Ascending aorta (tissue), 2 donors: ENCODE data around the gene TRIP6. TPM values are rescaled to one million over a fixed set of nuclear protein-coding genes. Genes with fewer than 3 reads are reported as not detected.
A peak's percentile ranks its signal among the peaks of the same experiment; 100 is the strongest.

Experiments used
- DNase-seq, 2 donors: peaks; one replicate each; pipeline ENCODE4 v3.0.0-alpha.2; 2019; ENCODE audit warnings: low spot score in 2 of 2
- H3K27ac ChIP-seq, 2 donors: fragments of 200-600 bp; sonication (generic); one replicate each; pipeline ENCODE4 v1.5.1; 2016 to 2017; ENCODE audit warnings: mild to moderate bottlenecking in 1 of 2
- H3K27me3 ChIP-seq: fragments of 200-600 bp; sonication (generic); one replicate; pipeline ENCODE4 v1.5.1; 2017
- H3K36me3 ChIP-seq, 2 donors: fragments of 200-600 bp; sonication (generic); one replicate each; pipeline ENCODE4 v1.5.1; 2016
- H3K4me1 ChIP-seq, 2 donors: fragments of 200-600 bp; sonication (generic); one replicate each; pipeline ENCODE4 v1.5.1; 2016 to 2017; ENCODE audit warnings: mild to moderate bottlenecking in 1 of 2
- H3K4me3 ChIP-seq, 2 donors: fragments of 200-600 bp; sonication (generic); one replicate each; pipeline ENCODE4 v1.5.1; 2016 to 2017; ENCODE audit warnings: mild to moderate bottlenecking in 1 of 2
- H3K9me3 ChIP-seq, 2 donors: fragments of 200-600 bp; sonication (generic); one replicate each; pipeline ENCODE4 v1.5.1; 2016
- intact Hi-C: fragments of 100-400 bp; cut with DNase I; formaldehyde crosslinking; loops from one replicate; pipeline ENCODE4 v1.15.1; 2023
- total RNA-seq: library from RNA; depleted of rRNA; stranded (reverse); fragments of >200 nt; gene quantifications from one replicate; pipeline ENCODE4 v1.1.0, GENCODE V29; 2016
- TF ChIP-seq, protein P1 (sequence below), 3 experiments: fragments of 200-600 bp in 2 of 3; fragments of 450-650 bp in 1 of 3; sonication (generic) in 2 of 3; IDR thresholded peaks; one replicate each; pipeline ENCODE4 v1.5.1; 2016 to 2019; ENCODE audit warnings: antibody characterized with exemption in 3 of 3, mild to moderate bottlenecking in 1 of 3, moderate library complexity in 1 of 3

The TRIP6 gene
- total RNA-seq, 1 donor from 2014 or later: 221 TPM

DNA sequence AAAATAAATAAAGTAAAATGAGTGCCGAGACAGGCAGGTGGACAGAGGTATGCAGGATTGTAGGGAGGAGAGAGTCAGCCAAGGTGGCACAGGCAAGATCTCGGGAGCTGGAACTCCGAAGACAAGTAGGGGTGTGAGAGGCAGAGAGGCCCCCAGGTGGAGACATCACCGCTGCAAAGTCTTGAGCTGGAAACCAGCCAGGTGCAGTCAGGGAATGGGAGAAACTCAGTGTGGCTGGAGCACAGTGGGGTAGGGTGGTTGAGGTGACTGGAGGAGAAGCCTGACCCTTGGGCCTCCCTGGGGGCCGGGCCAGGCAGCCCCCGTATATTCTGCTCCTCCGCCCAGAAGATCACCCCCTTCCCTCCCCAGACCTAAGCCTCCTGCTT, 44.1 kb upstream of the TRIP6 start:
- H3K4me1 ChIP-seq: peaks cover 0 to 3% of the 10 kb centered on the region in 2 donors
- no peak overlapping the region for H3K4me3 ChIP-seq
- H3K9me3 ChIP-seq: no peaks in the 10 kb centered on the region
- no peak for DNase-seq
- H3K27ac ChIP-seq: no peak overlapping the region
- peaks cover 5% of the 10 kb centered on the region for H3K27me3 ChIP-seq
- TF ChIP-seq, protein P1, sequence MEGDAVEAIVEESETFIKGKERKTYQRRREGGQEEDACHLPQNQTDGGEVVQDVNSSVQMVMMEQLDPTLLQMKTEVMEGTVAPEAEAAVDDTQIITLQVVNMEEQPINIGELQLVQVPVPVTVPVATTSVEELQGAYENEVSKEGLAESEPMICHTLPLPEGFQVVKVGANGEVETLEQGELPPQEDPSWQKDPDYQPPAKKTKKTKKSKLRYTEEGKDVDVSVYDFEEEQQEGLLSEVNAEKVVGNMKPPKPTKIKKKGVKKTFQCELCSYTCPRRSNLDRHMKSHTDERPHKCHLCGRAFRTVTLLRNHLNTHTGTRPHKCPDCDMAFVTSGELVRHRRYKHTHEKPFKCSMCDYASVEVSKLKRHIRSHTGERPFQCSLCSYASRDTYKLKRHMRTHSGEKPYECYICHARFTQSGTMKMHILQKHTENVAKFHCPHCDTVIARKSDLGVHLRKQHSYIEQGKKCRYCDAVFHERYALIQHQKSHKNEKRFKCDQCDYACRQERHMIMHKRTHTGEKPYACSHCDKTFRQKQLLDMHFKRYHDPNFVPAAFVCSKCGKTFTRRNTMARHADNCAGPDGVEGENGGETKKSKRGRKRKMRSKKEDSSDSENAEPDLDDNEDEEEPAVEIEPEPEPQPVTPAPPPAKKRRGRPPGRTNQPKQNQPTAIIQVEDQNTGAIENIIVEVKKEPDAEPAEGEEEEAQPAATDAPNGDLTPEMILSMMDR (IDR thresholded peaks at IDR 0.05): no peak
- intact Hi-C loops: no loop called here
- peaks cover 0 to 4% of the 10 kb centered on the region in 2 donors for H3K36me3 ChIP-seq

DNA sequence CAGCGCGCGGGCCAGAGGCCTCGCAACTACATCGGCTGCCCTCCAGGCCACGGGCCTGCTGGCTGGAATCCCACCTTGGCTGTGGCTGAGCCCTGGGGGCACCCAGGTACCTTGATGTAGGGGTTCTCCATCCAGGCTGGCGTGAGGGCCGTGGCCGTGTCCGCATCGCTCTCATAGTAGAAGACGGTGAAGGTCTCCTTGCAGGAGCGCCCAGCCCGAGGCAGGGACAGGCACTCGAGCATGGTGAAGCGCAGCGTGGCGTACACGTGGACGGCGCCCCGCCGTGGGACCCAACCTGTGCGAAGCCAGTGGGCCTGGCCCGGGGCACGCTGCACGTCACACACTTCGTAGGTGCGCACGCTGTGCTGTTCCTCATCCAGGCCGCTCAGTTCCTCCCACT, 43.7 kb upstream of the TRIP6 start:
- Histone ChIP-seq H3K27me3 (peaks cover 5% of the 10 kb centered on the region), H3K4me3 (no peak overlapping the region), H3K27ac (no peak overlapping the region), H3K4me1 (peaks cover 0 to 3% of the 10 kb centered on the region in 2 donors), H3K36me3 (peaks cover 0 to 4% of the 10 kb centered on the region in 2 donors), H3K9me3 (no peaks in the 10 kb centered on the region)
- intact Hi-C loops: no loop called here
- TF ChIP-seq, protein P1 (IDR thresholded peaks at IDR 0.05): no peak
- DNase-seq: no peak

DNA sequence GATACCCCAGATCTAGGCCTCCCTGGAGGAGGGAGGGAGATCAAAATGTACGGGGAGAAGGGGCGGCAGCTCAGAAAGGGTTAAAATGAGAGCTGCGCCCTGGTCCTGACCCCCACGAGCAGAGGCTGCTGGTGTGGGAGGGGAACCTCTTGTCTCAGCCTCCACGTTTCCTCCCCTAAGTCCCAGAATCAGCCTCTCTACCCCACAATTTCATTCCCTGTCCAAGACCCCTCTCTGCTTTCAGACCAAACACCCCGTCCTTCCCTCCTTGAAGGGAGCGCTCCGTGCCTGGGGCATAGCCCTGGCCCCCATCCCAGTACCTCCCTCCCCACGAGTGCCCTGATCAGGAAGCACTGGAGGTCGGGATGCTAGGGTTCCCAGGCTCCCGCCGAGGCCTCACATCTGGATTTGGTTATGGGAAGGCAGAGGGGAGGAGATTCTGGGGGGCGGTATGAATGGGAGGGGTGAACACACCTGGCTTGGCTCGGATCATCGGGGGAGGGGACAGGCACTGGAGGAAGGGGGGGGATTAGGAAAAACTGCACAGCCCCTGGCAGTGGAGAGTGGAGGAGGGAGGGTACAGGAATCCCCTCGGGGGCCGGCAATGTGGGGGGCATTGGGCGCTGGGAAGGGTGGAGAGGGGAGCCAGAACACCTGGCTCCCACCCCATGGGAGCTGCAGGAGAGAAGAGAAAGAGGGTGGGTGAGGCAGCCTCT, 42.5 kb upstream of the TRIP6 start:
- Histone ChIP-seq H3K27me3 (peaks cover 5% of the 10 kb centered on the region), H3K27ac (no peak overlapping the region), H3K9me3 (no peaks in the 10 kb centered on the region), H3K36me3 (peaks cover 0 to 4% of the 10 kb centered on the region in 2 donors), H3K4me1 (peaks cover 0 to 3% of the 10 kb centered on the region in 2 donors), H3K4me3 (peak overlapping the region; percentile 6 to 71)
- no peak for DNase-seq
- TF ChIP-seq, protein P1 (IDR thresholded peaks at IDR 0.05): no peak
- intact Hi-C loops: no loop called here

DNA sequence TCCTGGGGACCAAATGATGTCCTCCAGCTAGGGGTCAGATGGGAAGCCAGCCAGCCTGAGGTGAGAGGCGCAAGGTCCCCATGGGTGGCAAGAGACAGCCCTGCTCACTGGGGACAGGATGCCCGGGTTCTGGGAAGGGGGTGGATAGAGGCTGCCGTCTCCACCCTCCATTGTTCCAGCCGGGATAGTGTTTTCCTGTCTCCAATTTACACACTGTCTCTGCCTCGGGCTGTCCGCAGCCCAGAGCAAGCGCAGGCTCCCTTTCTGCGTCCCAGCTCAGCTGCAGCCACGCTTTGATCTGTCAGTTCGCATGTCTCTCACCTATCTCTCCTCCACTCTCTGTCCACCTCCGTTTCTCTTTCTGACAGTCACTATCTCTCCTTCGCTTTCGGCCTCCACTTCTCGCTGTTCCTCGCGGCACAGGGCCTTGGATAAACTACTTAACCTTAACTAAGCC, 41.9 kb upstream of the TRIP6 start:
- no peak for DNase-seq
- peak overlapping the region; percentile 71 to 78 for H3K4me3 ChIP-seq

DNA sequence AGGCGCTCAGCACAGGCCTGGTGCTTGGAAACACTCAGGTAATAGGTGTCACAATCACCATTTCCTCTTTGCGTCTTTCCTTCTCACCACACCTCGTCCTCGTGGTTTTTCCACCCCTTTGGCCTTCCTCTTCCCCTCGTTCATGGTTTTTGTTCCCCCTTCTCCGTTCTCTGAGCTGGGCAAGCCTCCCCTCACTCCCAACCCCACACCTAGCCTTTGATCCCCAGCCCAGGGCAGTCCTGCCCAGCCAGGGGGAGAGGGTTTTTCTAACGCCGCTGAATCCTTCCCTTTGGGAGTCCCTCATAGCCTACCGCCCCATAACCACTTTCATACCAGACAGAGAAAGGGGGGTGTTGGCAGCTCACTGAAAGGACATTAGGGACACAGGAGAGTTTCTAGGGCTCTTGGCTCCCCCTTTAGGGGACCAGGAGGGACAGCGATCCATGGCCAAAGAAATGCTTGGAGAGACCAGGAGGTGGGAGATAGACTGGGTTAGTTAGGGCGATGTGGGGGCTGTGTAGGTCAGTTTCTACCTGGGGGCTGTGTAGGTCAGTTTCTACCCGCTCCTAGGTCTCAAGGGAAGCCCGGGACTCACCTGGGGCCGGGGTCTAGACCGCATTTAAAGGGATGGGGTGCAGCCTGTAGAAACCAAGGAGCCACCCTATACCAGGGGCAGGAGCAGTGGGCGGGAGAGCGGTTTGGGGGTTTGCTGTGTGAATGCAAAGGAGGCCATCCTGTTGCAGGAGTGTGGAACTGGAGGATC, 41.3 kb upstream of the TRIP6 start:
- no peak for DNase-seq
- Histone ChIP-seq H3K4me1 (peaks cover 0 to 3% of the 10 kb centered on the region in 2 donors), H3K27me3 (peaks cover 5% of the 10 kb centered on the region), H3K27ac (no peak overlapping the region), H3K36me3 (peaks cover 0 to 4% of the 10 kb centered on the region in 2 donors), H3K4me3 (peak overlapping the region; percentile 71 to 78), H3K9me3 (no peaks in the 10 kb centered on the region)
- TF ChIP-seq, protein P1 (IDR thresholded peaks at IDR 0.05): no peak
- intact Hi-C loops: no loop called here

More for the DNA sequence above, 41.9 kb upstream of the TRIP6 start:
- H3K27ac ChIP-seq: no peak overlapping the region
- H3K9me3 ChIP-seq: no peaks in the 10 kb centered on the region
- peaks cover 5% of the 10 kb centered on the region for H3K27me3 ChIP-seq
- TF ChIP-seq, protein P1 (IDR thresholded peaks at IDR 0.05): no peak
- intact Hi-C loops: no loop called here
- peaks cover 0 to 3% of the 10 kb centered on the region in 2 donors for H3K4me1 ChIP-seq
- peaks cover 0 to 4% of the 10 kb centered on the region in 2 donors for H3K36me3 ChIP-seq
